Activated CD8-positive, alpha-beta memory T cell treated with anti-CD3 and anti-CD28 coated beads for 1 hour (primary cell): Measurements from ENCODE around the gene RNH1.

Experiments used
- DNase-seq, 2 donors: peaks; one replicate each; pipeline ENCODE4 v3.0.0-alpha.2; 2020; ENCODE audit warnings: low read depth in 1 of 2; ENCODE audit errors: extremely low read depth in 1 of 2

Gene RNH1

GRCh38 chr11:501001-501682 lies 5.9 kb downstream of the RNH1 start:
- DNase-seq, result no peak

- no peak for DNase-seq
Observed at GRCh38 chr11:499201-500076, 7.6 kb downstream of the RNH1 start.

GRCh38 chr11:498297-499181 lies 8.5 kb downstream of the RNH1 start:
- DNase-seq, result no peak

GRCh38 chr11:497565-498296 lies 9.3 kb downstream of the RNH1 start:
- DNase-seq, result no peak

GRCh38 chr11:496834-497564 lies 10.0 kb downstream of the RNH1 start:
- no peak for DNase-seq

- DNase-seq, result no peak
Observed at GRCh38 chr11:495537-495931, 11.5 kb downstream of the RNH1 start.

- DNase-seq, result no peak
Observed at GRCh38 chr11:494761-495536, 12.1 kb downstream of the RNH1 start.

- no peak for DNase-seq
Observed at GRCh38 chr11:492427-493226, 14.4 kb downstream of the RNH1 start.

- no peak for DNase-seq
Observed at GRCh38 chr11:491358-491757, 15.7 kb downstream of the RNH1 start.

- no peak for DNase-seq
Observed at GRCh38 chr11:490930-491260, 16.1 kb downstream of the RNH1 start.

- no peak for DNase-seq
Observed at GRCh38 chr11:490186-490929, 16.7 kb downstream of the RNH1 start.

GRCh38 chr11:489610-490185 lies 17.3 kb downstream of the RNH1 start:
- DNase-seq, result no peak

- no peak for DNase-seq
Observed at GRCh38 chr11:488992-489391, 18.1 kb downstream of the RNH1 start.

- DNase-seq, result no peak
Observed at GRCh38 chr11:488579-488978, 18.5 kb downstream of the RNH1 start.

- DNase-seq, result no peak
Observed at GRCh38 chr11:488062-488461, 19.0 kb downstream of the RNH1 start.

- DNase-seq, result no peak
Observed at GRCh38 chr11:487571-488021, 19.4 kb downstream of the RNH1 start.

GRCh38 chr11:486189-486588 lies 20.9 kb downstream of the RNH1 start:
- DNase-seq, result no peak
